HUES48 (cell line): ENCODE results near the gene LDLRAD4.

Source experiments
- H3K27ac ChIP-seq: one replicate; pipeline ENCODE4 v1.7.0; 2013; ENCODE audit warnings: low read depth, low read length, inconsistent platforms
- H3K27me3 ChIP-seq: 2 replicates; pipeline ENCODE4 v1.6.1; 2013; ENCODE audit warnings: mild to moderate bottlenecking, low read length; ENCODE audit not compliant: control insufficient read depth, insufficient read depth
- H3K36me3 ChIP-seq: 2 replicates; pipeline ENCODE4 v1.6.1; 2013; ENCODE audit warnings: low read length; ENCODE audit not compliant: control insufficient read depth, insufficient read depth
- H3K4me1 ChIP-seq: 2 replicates; pipeline ENCODE4 v1.6.1; 2013; ENCODE audit warnings: mild to moderate bottlenecking, low read length; ENCODE audit not compliant: control insufficient read depth, insufficient read depth
- H3K4me3 ChIP-seq: 2 replicates; pipeline ENCODE4 v1.5.1; 2013; ENCODE audit warnings: mild to moderate bottlenecking, low read depth, low read length
- H3K9ac ChIP-seq: 2 replicates; pipeline ENCODE4 v1.6.1; 2013; ENCODE audit warnings: mild to moderate bottlenecking, low read depth, low read length, moderate library complexity
- H3K9me3 ChIP-seq: 2 replicates; pipeline ENCODE4 v1.6.1; 2013; ENCODE audit warnings: low read length; ENCODE audit not compliant: control insufficient read depth, insufficient read depth

LDLRAD4 gene

DNA sequence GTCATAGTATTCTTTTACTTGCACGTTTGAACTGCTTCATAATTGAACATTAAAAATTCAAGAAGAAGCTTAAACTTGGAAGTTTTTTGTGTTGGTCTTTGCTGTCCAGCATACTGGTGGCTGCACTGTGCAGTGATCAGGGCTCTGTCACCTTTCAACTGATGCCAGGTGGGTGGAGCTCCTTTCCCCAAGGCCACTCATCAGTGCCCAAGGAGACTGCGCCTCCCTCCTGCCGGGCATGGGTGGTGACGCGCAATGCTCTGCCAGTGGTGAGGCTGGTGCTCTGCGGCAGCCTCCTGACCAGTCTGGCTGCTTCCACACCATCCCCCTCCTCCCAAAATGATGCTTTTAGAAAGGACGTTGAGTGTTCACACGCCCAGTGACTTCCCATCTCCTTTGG lies 16.0 kb upstream of the LDLRAD4 start:
- H3K9me3 ChIP-seq = peaks cover 10% of the 10 kb centered on the region
- no peaks in the 10 kb centered on the region for H3K4me1 ChIP-seq
- H3K9ac ChIP-seq = no peak overlapping the region
- H3K27ac ChIP-seq = no peak overlapping the region
- H3K27me3 ChIP-seq = no peaks in the 10 kb centered on the region
- H3K4me3 ChIP-seq = no peak overlapping the region
- H3K36me3 ChIP-seq = no peaks in the 10 kb centered on the region

DNA sequence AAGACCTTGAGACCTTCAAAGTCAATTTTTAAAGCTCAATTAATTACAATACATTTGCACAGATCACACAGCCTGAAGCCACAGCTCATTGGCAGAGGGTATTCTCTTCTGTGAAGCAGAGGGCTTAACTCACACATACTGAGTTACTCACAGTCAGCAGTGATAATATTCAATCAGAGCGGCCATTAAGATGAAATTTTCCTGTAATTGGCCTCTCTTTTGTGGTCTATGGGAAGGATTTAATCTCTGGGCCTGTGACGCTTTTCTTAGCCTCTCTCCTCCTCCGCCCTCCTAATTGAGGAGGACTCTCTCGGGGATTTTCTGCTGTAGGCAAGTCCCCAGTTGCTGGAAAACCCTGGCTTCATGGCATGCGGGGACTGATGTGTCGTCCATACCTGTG lies 12.3 kb upstream of the LDLRAD4 start:
- no peaks in the 10 kb centered on the region for H3K27me3 ChIP-seq
- H3K36me3 ChIP-seq = no peaks in the 10 kb centered on the region
- no peaks in the 10 kb centered on the region for H3K4me1 ChIP-seq

DNA sequence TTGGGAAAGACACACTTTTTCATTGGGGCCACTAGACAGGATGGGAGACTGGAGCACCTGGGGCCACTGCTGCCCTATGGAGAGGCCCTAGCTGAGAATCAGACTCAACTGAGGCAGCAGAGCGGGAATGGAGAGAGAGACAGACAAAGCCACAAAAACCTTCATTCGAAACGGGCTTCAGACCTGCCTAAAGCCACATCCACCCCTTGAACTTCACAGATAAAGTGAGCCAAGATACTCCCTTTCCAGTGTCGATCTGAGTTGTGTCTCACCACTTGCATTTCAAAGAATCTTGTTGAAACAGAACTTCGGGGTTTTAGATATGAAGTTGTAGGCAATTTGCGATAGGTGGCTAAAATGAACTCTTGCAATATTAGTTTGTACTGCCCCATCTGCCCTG lies 11.3 kb upstream of the LDLRAD4 start:
- Histone ChIP-seq H3K4me1 (no peaks in the 10 kb centered on the region), H3K27ac (no peak overlapping the region), H3K27me3 (no peaks in the 10 kb centered on the region), H3K4me3 (no peak overlapping the region), H3K9me3 (no peaks in the 10 kb centered on the region), H3K9ac (no peak overlapping the region), H3K36me3 (no peaks in the 10 kb centered on the region)

More for the DNA sequence above, 12.3 kb upstream of the LDLRAD4 start:
- no peak overlapping the region for H3K9ac ChIP-seq
- no peak overlapping the region for H3K27ac ChIP-seq
- no peak overlapping the region for H3K4me3 ChIP-seq
- no peaks in the 10 kb centered on the region for H3K9me3 ChIP-seq

DNA sequence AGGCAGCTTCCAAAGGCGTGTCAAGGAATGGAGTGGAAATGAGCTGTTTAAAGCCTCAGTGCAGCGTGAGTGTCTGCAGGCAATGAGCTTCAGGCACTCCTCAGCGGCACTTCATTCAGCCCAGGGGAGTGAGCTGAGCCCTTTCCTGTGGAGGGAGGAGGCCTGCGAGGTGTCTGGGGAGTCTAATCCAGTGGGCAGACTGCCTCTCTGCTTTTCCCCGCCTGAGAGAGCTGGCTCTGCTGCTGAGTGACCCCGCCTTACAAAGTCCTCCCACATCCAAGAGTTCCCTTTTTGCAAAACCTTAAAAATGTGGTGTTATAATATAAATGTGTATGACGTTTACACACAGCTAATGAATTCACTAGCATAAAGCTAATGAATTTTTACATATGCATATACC lies 7.0 kb upstream of the LDLRAD4 start:
- Histone ChIP-seq H3K27me3 (peaks cover 16% of the 10 kb centered on the region), H3K27ac (no peak overlapping the region), H3K4me3 (no peak overlapping the region), H3K36me3 (no peaks in the 10 kb centered on the region), H3K9me3 (no peaks in the 10 kb centered on the region), H3K9ac (no peak overlapping the region), H3K4me1 (peaks cover 4% of the 10 kb centered on the region; the same call in 1 of the 2 replicates)

DNA sequence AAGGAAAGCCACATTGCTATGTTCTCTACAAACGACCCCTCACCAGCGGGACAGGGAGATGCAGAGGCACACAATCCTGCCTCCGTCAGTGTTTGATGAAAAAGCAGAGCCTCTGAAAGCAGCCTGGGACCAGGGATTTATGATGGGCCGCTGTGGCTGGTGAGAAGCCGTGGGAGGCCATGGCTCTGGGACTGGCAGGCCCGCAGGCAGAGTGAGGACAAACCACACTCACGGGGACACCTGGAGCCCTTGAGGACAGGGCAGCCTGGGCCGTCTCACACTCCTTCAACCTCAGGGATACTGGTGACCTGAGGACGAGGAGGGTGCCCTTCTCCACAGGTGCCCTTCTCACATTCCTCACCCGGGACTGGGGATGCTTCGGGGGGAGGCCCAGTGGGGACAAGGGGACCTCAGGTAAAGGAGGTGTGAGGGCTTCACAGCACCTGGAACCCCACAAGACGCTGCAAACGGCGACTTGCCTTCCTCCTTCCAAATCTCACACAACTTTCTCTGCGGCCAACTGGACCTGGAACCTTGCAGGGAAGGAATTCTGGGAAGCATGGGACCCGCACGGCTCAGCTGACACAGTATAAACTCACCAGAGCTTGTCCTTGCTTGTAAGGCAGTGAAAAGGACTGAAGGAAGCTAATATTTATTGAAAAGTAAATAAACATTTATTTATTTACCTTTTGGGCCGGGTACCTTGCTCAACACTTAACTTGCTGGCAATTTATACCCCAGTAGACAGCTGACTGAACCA lies 5.3 kb upstream of the LDLRAD4 start:
- H3K27ac ChIP-seq = no peak overlapping the region
- H3K27me3 ChIP-seq = peaks cover 28% of the 10 kb centered on the region
- peaks cover 8% of the 10 kb centered on the region; the same call in 1 of the 2 replicates for H3K4me1 ChIP-seq
- H3K36me3 ChIP-seq = no peaks in the 10 kb centered on the region
- H3K9ac ChIP-seq = no peak overlapping the region
- H3K4me3 ChIP-seq = no peak overlapping the region
- no peaks in the 10 kb centered on the region for H3K9me3 ChIP-seq

DNA sequence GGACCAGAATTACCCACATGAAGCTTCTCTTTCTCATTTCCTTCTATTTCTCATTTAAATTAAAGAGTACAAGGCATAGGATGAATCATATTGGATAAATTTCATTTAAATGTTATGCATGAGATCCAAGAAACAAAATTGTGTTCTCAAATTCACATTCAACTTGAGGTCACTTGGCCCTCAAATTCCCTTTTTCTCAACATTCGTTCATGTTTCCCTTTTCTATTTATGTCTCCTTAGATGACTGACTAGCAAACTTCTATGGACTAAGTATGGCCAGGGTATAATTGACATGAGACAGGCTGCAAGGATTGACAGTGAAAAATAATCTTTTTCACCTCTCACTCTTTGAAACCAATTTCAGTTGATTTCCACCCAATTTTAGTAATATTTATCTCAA lies 4.0 kb upstream of the LDLRAD4 start:
- H3K27me3 ChIP-seq = peaks cover 42% of the 10 kb centered on the region
- H3K4me3 ChIP-seq = no peak overlapping the region
- no peaks in the 10 kb centered on the region for H3K36me3 ChIP-seq
- H3K9ac ChIP-seq = no peak overlapping the region
- H3K27ac ChIP-seq = no peak overlapping the region
- peaks cover 14% of the 10 kb centered on the region; the same call in 1 of the 2 replicates for H3K4me1 ChIP-seq
- no peaks in the 10 kb centered on the region for H3K9me3 ChIP-seq

DNA sequence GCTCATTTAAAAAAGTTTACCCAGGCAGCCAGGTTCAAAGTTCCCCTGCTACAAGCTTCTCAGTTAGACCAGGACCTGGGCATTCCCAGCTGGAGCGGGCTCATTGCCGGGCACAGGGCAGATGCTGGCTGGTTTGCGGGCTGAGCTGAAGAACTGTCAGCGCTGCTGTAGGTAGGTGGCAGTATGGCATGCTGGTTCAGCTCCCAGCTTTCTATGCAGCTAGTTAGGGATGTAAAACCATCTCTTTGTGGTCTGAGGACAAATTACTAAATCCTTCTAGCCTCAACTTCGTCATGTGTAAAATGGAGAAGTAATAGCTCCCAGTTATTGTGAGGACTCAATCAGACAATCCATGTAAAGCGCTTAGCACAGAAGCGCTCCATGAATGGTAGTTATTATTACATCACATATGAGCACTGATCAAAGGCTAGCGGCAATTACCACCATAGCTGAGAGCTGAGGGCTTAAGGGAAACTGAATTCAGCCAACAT lies 2.4 kb upstream of the LDLRAD4 start:
- Histone ChIP-seq H3K36me3 (no peaks in the 10 kb centered on the region), H3K9me3 (no peaks in the 10 kb centered on the region), H3K27me3 (peaks cover 54% of the 10 kb centered on the region), H3K9ac (no peak overlapping the region), H3K4me1 (peaks cover 19% of the 10 kb centered on the region; the same call in 1 of the 2 replicates), H3K4me3 (no peak overlapping the region), H3K27ac (no peak overlapping the region)

DNA sequence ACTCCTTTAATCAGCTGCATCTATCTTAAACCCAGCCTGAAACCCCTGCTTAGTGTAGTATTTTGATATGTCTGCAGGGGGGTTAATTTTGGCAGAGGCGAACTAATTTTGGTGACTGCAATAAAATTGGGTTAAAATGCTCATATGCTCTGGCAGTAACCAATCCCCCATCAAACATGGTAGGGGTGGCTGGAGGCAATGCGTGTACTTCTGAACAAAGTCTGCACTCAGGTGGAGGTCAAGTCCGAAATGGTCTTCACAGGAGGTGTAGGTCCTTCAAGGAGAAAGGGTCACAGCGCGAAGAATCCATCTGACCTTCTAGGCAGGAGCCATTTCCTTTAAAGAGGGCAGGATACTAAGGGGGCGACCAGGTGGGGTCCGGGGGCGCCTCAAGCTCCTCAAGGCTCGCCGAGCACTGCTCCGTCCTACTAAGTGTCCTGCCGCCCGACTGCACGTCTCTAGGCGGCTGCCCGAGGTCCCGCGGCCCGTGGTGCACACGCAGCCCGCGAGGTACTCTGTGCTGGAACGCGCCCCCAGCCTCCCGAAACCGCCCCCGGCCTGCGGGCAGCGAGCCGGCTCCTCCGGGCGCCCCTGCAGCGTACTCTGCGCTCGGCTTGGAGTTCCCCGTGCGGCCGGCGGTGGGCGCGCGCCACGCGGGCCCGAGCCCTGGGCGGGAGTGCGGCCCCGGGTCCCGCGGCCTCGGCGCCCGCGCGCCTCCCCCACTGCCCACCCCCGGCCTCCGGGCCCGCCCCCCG lies 1.7 kb upstream of the LDLRAD4 start:
- Histone ChIP-seq H3K9me3 (no peaks in the 10 kb centered on the region), H3K36me3 (no peaks in the 10 kb centered on the region), H3K9ac (no peak overlapping the region), H3K27ac (no peak overlapping the region), H3K4me1 (peaks cover 22% of the 10 kb centered on the region; the same call in 1 of the 2 replicates), H3K27me3 (peaks cover 54% of the 10 kb centered on the region), H3K4me3 (peak overlapping the region; percentile 70)

DNA sequence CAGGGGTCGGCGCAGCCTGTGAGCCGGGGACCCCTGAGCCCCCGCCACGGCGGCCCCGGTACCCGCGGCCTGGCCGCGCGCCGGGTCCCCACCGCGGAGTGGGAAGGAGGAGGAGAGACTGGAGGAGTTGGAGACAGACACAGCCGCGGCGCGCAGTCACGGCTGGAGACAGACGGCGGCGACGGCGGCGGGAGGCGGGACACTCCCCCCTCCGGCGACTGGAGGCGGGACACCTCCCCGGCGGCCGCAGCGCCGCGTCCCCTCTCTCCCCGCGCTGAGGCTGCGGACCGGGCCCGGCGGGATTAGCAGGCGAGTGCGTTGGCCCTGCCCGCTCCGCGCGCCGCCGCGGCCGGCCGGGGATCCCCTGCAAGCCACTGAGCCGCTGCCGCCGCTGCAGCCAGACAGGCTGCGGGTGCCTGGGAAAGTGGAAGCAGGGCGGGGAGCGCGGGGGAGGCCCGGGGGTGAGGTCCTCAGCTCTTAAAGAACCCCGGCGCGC lies 1.0 kb upstream of the LDLRAD4 start:
- peaks cover 27% of the 10 kb centered on the region for H3K4me1 ChIP-seq
- peak overlapping the region; percentile 70 for H3K4me3 ChIP-seq

DNA sequence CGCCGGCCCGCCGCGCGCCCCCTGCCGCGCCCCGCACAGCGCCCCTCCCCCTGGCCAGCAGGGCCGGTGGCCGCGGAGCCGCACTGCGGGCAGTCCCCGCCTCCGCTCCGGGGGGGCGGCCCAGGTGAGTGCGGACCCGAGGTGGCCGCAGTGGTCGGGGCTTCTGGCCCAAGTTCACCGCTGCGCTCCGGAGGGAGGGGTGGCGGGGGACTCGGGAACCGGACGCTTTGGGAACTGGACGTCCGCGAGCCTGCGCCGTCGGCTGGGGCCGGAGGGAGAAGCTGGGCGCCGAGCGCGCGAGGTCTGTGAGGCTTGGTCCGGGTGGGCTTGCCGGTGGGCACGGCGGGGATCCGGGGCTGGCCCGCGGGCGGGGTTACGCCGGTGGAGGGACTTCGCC lies 591 bp upstream of the LDLRAD4 start:
- peaks cover 54% of the 10 kb centered on the region for H3K27me3 ChIP-seq
- peaks cover 32% of the 10 kb centered on the region for H3K4me1 ChIP-seq
- H3K9ac ChIP-seq = no peak overlapping the region
- no peaks in the 10 kb centered on the region for H3K36me3 ChIP-seq
- H3K4me3 ChIP-seq = peak overlapping the region; percentile 70
- H3K9me3 ChIP-seq = no peaks in the 10 kb centered on the region
- no peak overlapping the region for H3K27ac ChIP-seq

More for the DNA sequence above, 1.0 kb upstream of the LDLRAD4 start:
- Histone ChIP-seq H3K27ac (no peak overlapping the region), H3K36me3 (no peaks in the 10 kb centered on the region), H3K9me3 (no peaks in the 10 kb centered on the region), H3K27me3 (peaks cover 54% of the 10 kb centered on the region), H3K9ac (no peak overlapping the region)

DNA sequence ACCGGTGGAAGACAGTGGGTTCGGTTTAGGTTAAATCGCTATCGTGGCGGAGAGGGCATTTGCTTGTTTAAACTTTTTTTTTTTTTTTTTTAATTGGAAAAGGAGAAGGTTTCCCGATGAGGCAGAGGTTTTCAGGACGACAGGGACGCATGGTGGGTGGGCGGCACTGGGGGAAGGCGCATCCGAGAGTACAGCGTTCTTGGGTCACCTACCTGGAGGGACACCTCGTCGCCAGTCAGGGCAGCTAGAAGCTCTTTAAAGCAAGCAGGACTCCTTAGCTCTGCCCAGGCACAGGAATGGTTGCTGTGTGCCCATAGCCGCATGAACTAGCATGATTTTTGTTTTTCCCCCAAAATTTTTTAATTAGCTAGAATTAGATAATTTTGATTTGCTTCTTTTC lies 437 bp downstream of the LDLRAD4 start:
- peaks cover 54% of the 10 kb centered on the region for H3K27me3 ChIP-seq
- no peaks in the 10 kb centered on the region for H3K9me3 ChIP-seq
- peaks cover 38% of the 10 kb centered on the region for H3K4me1 ChIP-seq
- no peak overlapping the region for H3K27ac ChIP-seq
- H3K9ac ChIP-seq = no peak overlapping the region
- no peaks in the 10 kb centered on the region for H3K36me3 ChIP-seq
- peak overlapping the region; percentile 70 for H3K4me3 ChIP-seq
